ENCODE measurements around the gene HEY2.

Gene HEY2

GRCh38 chr6:125745281-125746018 lies 4.0 kb upstream of the HEY2 start:
- DNase-seq: peak; percentile 86

DNA sequence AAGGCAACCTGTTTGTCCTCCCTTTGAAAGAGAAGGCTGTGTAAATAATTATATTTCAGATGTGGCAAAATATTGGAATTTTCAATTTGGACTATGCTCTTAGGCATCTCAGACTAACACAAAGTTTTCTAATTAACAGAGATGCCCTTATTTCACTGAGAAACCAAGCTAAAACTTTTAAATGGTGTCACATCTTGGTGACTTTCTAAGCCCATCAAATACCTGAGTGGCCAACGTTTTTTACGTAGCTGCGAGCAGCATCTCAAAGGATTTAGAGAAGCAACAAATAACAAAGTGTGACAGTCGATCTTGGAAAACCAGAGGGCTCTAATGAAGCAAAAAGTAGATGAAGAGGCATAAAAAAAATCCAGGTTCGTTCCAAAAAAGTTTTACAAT lies 3.4 kb upstream of the HEY2 start:
- DNase-seq: peak; percentile 60

DNA sequence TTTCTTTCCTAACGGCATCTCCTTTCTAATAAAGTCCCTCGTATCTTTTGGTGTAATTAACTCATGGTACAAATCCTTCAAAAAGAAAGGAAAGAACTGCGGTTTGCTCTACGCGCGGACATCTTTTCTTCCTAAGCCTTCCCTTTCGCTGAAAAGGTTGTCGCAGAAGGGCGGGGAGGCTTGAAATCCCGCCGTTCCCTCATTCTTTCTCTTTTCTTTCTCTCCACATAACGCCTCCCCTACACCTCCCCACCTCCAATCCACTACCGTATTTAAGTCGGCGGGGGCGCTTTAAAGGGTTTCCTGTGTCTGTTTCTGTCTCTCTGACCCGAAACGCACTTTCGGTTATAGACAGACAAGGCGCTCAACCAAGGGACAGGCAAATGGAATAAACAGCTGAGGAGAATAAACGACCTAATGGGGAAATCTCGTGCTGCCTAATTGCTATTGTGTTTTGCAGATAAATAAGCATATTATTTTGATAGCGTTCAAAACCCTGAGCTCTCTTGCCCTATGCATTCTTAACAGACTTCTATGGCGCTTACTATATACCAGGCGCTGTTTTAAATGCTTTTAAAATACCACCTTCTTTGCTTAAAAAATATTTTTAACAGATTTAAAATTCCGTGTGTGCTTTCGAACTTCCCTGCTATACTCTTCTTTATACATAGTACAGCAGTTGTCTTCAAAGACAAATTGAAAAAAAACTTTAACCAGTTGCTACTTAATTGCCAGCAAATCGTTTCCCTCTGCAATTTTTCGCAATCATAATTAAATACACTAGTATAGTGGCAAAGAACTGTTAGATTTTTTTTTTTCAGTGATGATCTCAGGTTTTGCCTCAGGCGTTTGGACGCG lies 2.5 kb upstream of the HEY2 start:
- peak; percentile 100 for DNase-seq

DNA sequence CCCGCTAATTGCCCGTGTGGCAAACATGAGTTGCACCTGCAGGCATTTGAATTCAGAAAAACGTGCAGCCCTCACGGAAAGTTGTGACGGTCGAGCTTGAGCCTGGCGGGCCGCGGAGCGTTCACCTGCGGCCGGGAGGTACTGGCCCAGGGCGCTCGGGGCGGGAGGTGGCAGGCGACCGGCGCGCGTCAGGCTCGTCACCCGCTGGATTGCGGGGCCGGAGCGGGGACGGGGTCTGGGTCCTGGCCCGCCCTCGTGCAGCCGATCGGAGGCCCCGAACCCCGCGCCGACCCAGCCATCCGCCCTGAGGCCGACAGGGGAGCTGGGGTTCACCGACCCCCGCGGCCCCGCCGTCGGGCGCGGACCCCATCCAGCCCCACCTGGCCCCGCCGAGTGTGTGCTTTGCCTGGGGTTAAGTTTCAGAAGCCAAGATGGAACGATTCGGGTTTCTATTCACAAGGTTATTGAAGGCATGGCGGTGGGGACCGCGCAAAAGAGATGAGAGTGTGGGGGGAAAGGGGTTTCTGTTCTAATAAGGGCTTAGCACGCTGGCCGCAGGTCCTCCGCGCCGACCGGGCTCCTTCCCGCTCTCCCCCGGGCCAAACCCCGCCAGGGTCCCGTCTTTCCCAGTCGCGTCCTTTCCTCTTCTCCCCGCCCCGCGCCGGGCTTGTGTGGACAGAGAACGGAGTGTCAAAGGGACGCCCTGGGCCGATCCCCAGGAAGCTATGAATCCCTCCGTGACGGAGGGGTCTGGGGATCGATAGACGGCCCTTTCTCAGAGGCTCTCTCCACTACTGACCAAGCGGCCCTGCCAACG lies 1.6 kb upstream of the HEY2 start:
- DNase-seq: peak; percentile 98

- peak; percentile 91 for DNase-seq
Observed at GRCh38 chr6:125748406-125749172, 843 bp upstream of the HEY2 start.

- peak; percentile 98 for DNase-seq
Observed at GRCh38 chr6:125749865-125750691, 646 bp downstream of the HEY2 start.

GRCh38 chr6:125750692-125751333 lies 1.4 kb downstream of the HEY2 start:
- DNase-seq: peak; percentile 88

GRCh38 chr6:125751334-125751916 lies 2.0 kb downstream of the HEY2 start:
- DNase-seq: peak; percentile 29

- DNase-seq: no peak
Observed at GRCh38 chr6:125752773-125753172, 3.3 kb downstream of the HEY2 start.

DNA sequence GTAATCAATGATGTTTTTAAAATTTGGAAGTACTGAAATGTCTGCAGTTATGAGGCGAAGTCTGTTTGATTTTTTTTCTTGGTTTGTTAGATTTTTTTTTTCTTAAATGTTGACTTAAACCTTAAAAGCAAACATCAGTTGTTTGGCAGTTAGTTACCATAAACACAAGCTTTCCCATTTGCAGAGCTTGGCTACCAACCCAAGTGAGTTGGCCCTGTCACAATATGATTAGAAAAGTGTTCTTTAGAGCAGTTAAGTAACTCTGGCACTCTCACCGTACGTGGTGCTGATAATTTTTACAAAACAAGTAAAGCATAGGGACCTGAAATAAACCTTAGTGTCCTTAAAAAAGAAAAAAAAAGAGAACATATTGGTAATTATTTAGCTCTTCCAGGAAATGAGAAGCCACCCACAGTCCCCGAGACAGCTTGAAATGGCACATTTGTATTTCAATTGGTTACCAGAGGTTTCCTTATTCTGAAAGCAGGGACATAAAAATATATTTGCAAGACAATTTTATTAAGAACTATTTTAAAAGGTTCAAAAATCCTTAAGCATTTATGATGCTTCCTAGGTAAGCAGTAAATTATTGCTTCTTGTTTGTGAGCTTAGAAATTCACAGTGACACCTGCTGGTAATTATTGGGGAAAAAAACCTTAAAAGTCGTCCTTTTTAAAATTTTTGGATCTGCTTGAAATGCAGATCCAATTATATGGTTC lies 3.9 kb downstream of the HEY2 start:
- peak; percentile 34 for DNase-seq

- no peak for DNase-seq
Observed at GRCh38 chr6:125753937-125754259, 4.5 kb downstream of the HEY2 start.

GRCh38 chr6:125754566-125754965 lies 5.1 kb downstream of the HEY2 start:
- DNase-seq: peak; percentile 29

DNA sequence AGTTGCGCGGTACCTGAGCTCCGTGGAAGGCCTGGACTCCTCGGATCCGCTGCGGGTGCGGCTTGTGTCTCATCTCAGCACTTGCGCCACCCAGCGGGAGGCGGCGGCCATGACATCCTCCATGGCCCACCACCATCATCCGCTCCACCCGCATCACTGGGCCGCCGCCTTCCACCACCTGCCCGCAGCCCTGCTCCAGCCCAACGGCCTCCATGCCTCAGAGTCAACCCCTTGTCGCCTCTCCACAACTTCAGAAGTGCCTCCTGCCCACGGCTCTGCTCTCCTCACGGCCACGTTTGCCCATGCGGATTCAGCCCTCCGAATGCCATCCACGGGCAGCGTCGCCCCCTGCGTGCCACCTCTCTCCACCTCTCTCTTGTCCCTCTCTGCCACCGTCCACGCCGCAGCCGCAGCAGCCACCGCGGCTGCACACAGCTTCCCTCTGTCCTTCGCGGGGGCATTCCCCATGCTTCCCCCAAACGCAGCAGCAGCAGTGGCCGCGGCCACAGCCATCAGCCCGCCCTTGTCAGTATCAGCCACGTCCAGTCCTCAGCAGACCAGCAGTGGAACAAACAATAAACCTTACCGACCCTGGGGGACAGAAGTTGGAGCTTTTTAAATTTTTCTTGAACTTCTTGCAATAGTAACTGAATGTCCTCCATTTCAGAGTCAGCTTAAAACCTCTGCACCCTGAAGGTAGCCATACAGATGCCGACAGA lies 9.9 kb downstream of the HEY2 start:
- no peak for DNase-seq

GRCh38 chr6:125759959-125760457 lies 10.6 kb downstream of the HEY2 start:
- DNase-seq: no peak

DNA sequence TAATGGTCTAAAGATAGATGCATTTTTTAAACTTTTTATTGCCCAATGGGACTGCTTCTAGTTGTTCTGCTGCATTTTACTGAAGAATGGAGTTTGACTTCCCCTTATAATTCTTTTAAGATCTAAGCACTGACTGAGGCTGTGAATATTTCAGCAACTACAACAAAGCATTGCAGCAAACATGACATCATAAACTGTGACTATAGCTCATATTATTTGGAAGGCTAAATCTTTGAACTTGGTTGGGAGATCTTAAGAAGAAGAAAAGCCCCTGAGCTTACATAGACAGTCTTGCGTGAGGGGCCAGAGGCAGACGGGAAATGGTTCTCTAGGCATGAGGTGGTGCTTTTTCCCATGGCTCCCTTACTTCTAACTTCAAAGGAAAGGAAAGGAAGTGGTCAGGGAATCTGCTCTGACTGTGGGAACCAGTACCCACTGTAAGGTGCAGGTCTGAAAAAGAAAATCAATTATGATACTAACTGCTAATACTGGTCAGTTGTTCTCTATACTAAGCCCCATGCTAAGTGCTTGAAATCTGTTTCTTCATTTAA lies 14.8 kb downstream of the HEY2 start:
- DNase-seq: no peak

DNA sequence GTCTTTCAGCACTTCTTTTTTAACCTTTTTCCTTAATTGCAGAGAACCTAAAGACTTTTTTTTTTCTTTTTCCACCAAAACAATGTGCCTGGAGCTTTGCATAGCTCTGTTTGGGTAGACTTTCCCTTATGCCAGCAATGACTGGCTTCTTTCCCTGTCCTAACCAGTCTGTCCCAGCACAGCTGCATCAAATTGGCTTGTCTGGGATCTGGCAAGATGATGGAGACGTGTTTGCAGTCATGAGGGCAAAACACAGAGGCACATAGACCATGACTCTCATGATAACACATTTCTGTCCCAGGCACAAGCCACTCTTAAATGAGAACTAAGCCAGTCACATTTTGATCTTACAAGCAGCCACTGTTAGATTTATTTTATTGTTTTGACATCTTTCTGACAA lies 16.5 kb downstream of the HEY2 start:
- no peak for DNase-seq

GRCh38 chr6:125766641-125767040 lies 17.2 kb downstream of the HEY2 start:
- no peak for DNase-seq

GRCh38 chr6:125769147-125769783 lies 19.8 kb downstream of the HEY2 start:
- no peak for DNase-seq

All from NCI-H69 (cell line).